ENCODE results near the gene HGS.

GRCh38 chr17:81640011-81640410 lies 43.8 kb upstream of the HGS start:
- TF ChIP-seq CTCF (conservative IDR thresholded peaks at IDR 0.05; ENCODE audit: low read depth, low read length) (no peak), MAFK (IDR thresholded peaks at IDR 0.05; ENCODE audit: low read depth, low read length) (no peak)
